Liver (tissue), 9 donors: ENCODE data around the gene C11orf87. TPM values are rescaled to one million over a fixed set of nuclear protein-coding genes. Genes with fewer than 3 reads are reported as not detected.

Source experiments
- DNase-seq: peaks from one replicate; pipeline ENCODE4 v3.0.0-alpha.2; 2017; ENCODE audit warnings: low spot score
- H3K27ac ChIP-seq, 2 donors: one replicate each; pipeline ENCODE4 v1.7.0; 2013; ENCODE audit warnings: inconsistent platforms in 2 of 2, low read length in 2 of 2, control low read depth in 1 of 2, low read depth in 1 of 2, mild to moderate bottlenecking in 1 of 2
- H3K27me3 ChIP-seq, 4 donors: one replicate each; pipeline versions ENCODE4 v1.6.1 to v1.7.0; 2013; ENCODE audit warnings: low read length in 3 of 4, inconsistent platforms in 1 of 4, mild to moderate bottlenecking in 1 of 4, moderate library complexity in 1 of 4; ENCODE audit not compliant: control insufficient read depth in 4 of 4, insufficient read depth in 4 of 4
- H3K36me3 ChIP-seq, 4 donors: one replicate each; pipeline versions ENCODE4 v1.6.1 to v1.7.0; 2013; ENCODE audit warnings: low read length in 3 of 4, mild to moderate bottlenecking in 3 of 4, low read depth in 1 of 4, moderate library complexity in 1 of 4; ENCODE audit not compliant: control insufficient read depth in 4 of 4, insufficient read depth in 3 of 4
- H3K4me1 ChIP-seq, 4 donors: one replicate each; pipeline versions ENCODE4 v1.6.1 to v1.7.0; 2013; ENCODE audit warnings: low read length in 3 of 4, mild to moderate bottlenecking in 3 of 4, moderate library complexity in 1 of 4; ENCODE audit not compliant: control insufficient read depth in 4 of 4, insufficient read depth in 4 of 4
- H3K4me3 ChIP-seq, 3 donors: one replicate each; pipeline versions ENCODE4 v1.6.1 to v1.7.0; 2013; ENCODE audit warnings: low read length in 3 of 3, control low read depth in 1 of 3, low read depth in 1 of 3, mild to moderate bottlenecking in 1 of 3
- H3K9ac ChIP-seq, 2 donors: one replicate each; pipeline ENCODE4 v1.7.0; 2013; ENCODE audit warnings: low read length in 2 of 2, mild to moderate bottlenecking in 2 of 2, moderate library complexity in 2 of 2, control low read depth in 1 of 2, low read depth in 1 of 2
- H3K9me3 ChIP-seq, 4 donors: one replicate each; pipeline versions ENCODE4 v1.6.1 to v1.7.0; 2013; ENCODE audit warnings: low read length in 3 of 4; ENCODE audit not compliant: control insufficient read depth in 4 of 4
- EGR1 ChIP-seq, 2 donors: IDR thresholded peaks; 2 replicates each; pipeline ENCODE4 v1.6.1; 2016 to 2018; ENCODE audit warnings: antibody characterized with exemption in 2 of 2, low read depth in 2 of 2
- FOXA1 ChIP-seq: IDR thresholded peaks from 2 replicates; pipeline ENCODE4 v1.6.1; 2016; ENCODE audit warnings: antibody characterized with exemption
- FOXA2 ChIP-seq: IDR thresholded peaks from 2 replicates; pipeline ENCODE4 v1.6.1; 2016; ENCODE audit warnings: antibody characterized with exemption
- HNF4A ChIP-seq, 2 donors: conservative IDR thresholded peaks; 2 replicates each; pipeline ENCODE4 v1.6.1; 2016; ENCODE audit warnings: antibody characterized with exemption in 2 of 2, mild to moderate bottlenecking in 2 of 2
- HNF4G ChIP-seq: IDR thresholded peaks from 2 replicates; pipeline ENCODE4 v1.6.1; 2016; ENCODE audit warnings: antibody characterized with exemption
- JUND ChIP-seq, 2 donors: IDR thresholded peaks; 2 replicates each; pipeline ENCODE4 v1.6.1; 2016; ENCODE audit warnings: antibody characterized with exemption in 2 of 2
- NR2F2 ChIP-seq: IDR thresholded peaks from 2 replicates; pipeline ENCODE4 v1.6.1; 2016; ENCODE audit warnings: antibody characterized with exemption
- RAD21 ChIP-seq, 2 donors: IDR thresholded peaks; 2 replicates each; pipeline ENCODE4 v1.6.1; 2016; ENCODE audit warnings: antibody characterized with exemption in 2 of 2, mild to moderate bottlenecking in 2 of 2
- RXRA ChIP-seq, 2 donors: IDR thresholded peaks; 2 replicates each; pipeline ENCODE4 v1.6.1; 2017 to 2018; ENCODE audit warnings: antibody characterized with exemption in 2 of 2, mild to moderate bottlenecking in 1 of 2
- SP1 ChIP-seq: IDR thresholded peaks from 2 replicates; pipeline ENCODE4 v1.6.1; 2018; ENCODE audit warnings: antibody characterized with exemption, mild to moderate bottlenecking
- TAF1 ChIP-seq: conservative IDR thresholded peaks from 2 replicates; pipeline ENCODE4 v1.6.1; 2016; ENCODE audit warnings: antibody characterized with exemption, mild to moderate bottlenecking
- YY1 ChIP-seq: IDR thresholded peaks from 2 replicates; pipeline ENCODE4 v1.6.1; 2016; ENCODE audit warnings: antibody characterized with exemption, mild to moderate bottlenecking
- WGBS: extraction: QIAGEN DNeasy Blood & Tissue Kit; methylation state at CpG from one replicate; pipeline ENCODE4 v1.1.7; 2013; 5-methylcytosine and 5-hydroxymethylcytosine counted together
- polyA plus RNA-seq, 2 donors: library from polyadenylated mRNA; stranded (reverse) in 1 of 2; unstranded in 1 of 2; fragments of 200-250 nt in 1 of 2; fragments of >200 nt in 1 of 2; fragmentation: Nextera tagmentation in 1 of 2; extraction: Ambion mirVana in 1 of 2; gene quantifications; one replicate each; pipeline versions ENCODE4 v1.2.1 to v1.2.3, GENCODE V29; 2013 to 2015
- total RNA-seq, 2 donors: library from RNA; depleted of rRNA; stranded (reverse); fragments of >200 nt; gene quantifications; one replicate each; pipeline ENCODE4 v1.2.3, GENCODE V29; 2014
- TF ChIP-seq, protein P1 (sequence below): IDR thresholded peaks from 2 replicates; pipeline ENCODE4 v1.6.1; 2016; ENCODE audit warnings: antibody characterized with exemption, mild to moderate bottlenecking
- TF ChIP-seq, protein P2 (sequence below): IDR thresholded peaks from 2 replicates; pipeline ENCODE4 v1.6.1; 2016; ENCODE audit warnings: antibody characterized with exemption
- donor health status: healthy.
- donor health status: healthy.
- donor health status: healthy.
- donor health status: healthy.
- donor health status: healthy.

Gene C11orf87
- total RNA-seq (not detected), polyA plus RNA-seq (not detected)

DNA sequence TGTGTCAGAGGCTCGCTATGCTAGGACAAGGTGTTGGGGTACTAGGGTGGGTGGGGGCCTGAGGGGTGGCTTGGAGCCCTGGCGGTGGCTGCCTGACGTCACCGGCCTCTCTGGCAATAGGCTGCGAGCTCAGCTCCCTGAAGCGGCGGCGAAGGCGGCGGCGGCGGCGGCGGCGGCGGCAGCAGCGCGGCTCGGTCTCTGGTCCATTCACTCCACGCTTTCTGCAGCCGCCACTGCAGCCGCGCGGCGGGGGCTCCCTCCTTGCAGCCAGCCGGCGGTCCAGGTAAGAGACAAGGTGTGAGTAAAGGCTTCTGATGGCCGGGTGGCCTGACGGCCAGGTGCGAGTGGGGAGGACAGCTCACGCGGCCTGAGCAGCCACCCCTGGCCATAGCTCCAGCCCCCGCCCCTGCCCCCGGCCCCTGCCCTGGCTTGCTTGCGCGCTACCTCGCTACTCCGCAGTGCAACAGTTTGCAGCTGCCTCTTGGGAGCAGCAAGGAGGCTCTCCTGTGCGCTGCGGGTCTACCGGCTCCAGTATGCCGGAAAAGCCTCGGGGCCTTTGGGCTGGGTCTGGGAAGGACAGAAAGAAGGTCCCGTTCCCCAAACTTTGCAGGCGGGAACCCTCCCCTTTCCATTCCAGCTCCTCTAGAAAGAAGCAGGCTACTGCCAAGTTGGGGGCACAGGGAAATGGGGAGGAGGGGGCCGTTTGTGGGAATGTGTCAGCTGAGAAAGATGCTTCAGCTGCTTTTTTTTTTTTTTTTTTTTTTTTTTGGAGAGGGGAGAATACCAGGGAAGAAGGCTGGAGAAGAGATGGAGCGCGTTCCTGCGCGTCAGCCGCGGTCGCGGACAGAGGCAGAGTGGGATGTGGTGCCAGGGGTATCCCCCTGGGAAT is at the start of gene C11orf87:
TSS of gene C11orf87 (plus strand) at position 210 of the 889 bp plus-strand sequence. CDS start 1,444 bp downstream, outside the sequence.
- Histone ChIP-seq H3K4me3 (no peak within 1 kb of the TSS), H3K9me3 (no peaks in the 10 kb centered on the region), H3K27me3 (peaks cover 0 to 6% (median 4%) of the 10 kb centered on the region in 4 donors), H3K27ac (no peak within 1 kb of the TSS), H3K9ac (no peak within 1 kb of the TSS), H3K36me3 (no peaks in the 10 kb centered on the region), H3K4me1 (peaks cover 0 to 2% (median 0%) of the 10 kb centered on the region in 4 donors)
- TF ChIP-seq RXRA (IDR thresholded peaks at IDR 0.05): no peak
- no peak for TF ChIP-seq SP1
- TF ChIP-seq HNF4G: no peak
- 8% methylated on average over 54 of the region's 54 CpGs for WGBS
- no peak for DNase-seq

DNA sequence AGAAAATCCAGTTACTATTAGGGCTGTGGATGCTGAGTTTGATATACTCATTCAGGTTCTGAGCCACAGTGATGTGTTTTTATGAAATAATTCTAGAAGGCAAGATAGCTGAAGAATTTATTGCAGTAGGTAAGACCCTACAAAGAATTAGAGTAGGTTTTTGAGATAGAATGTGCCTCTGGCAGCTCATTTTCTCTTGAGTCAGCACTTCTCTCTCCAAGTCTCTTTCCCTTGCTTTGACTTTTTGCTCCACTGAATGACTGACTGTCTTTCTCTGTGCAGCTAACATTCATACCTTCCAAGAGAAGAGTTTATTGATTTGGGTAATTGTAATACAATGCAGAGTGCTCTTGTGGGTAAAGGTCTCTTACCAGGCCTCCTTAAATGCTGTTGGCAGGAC is 48.0 kb upstream of the C11orf87 start:
- H3K27me3 ChIP-seq: no peaks in the 10 kb centered on the region
- DNase-seq: no peak

DNA sequence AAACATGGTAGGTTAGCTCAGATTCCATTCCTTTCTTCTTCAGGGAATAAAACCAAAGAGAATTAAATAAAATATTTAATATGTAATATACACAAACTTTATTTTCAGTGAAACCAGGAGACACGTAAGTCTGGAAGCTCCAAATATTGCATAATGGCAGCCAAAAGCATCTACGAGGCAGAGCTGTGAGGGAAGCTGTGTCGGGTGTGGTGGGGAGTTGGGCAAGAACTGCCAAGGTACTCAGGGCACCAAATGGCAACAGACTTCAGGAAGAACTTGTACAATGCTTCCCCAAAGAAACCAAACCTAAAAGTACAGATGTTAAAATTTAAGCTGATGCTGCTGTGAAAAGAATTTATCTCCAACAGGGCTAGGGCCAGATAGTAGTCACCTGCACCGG is 47.5 kb upstream of the C11orf87 start:
- DNase-seq: no peak
- Histone ChIP-seq H3K9me3 (peaks cover 0 to under 1% (median 0%) of the 10 kb centered on the region in 4 donors), H3K27me3 (no peaks in the 10 kb centered on the region), H3K4me1 (no peaks in the 10 kb centered on the region), H3K4me3 (no peak overlapping the region), H3K36me3 (no peaks in the 10 kb centered on the region), H3K9ac (no peak overlapping the region), H3K27ac (no peak overlapping the region)
- TF ChIP-seq NR2F2 (no peak), EGR1 (IDR thresholded peaks at IDR 0.05; ENCODE audit: low read depth in 2 of 2) (no peak), FOXA2 (no peak), YY1 (no peak), SP1 (no peak), FOXA1 (no peak), JUND (IDR thresholded peaks at IDR 0.05) (no peak), TAF1 (no peak), RAD21 (IDR thresholded peaks at IDR 0.05) (no peak), RXRA (IDR thresholded peaks at IDR 0.05) (no peak), HNF4G (no peak), HNF4A (conservative IDR thresholded peaks at IDR 0.05) (no peak)
- TF ChIP-seq, protein P1, sequence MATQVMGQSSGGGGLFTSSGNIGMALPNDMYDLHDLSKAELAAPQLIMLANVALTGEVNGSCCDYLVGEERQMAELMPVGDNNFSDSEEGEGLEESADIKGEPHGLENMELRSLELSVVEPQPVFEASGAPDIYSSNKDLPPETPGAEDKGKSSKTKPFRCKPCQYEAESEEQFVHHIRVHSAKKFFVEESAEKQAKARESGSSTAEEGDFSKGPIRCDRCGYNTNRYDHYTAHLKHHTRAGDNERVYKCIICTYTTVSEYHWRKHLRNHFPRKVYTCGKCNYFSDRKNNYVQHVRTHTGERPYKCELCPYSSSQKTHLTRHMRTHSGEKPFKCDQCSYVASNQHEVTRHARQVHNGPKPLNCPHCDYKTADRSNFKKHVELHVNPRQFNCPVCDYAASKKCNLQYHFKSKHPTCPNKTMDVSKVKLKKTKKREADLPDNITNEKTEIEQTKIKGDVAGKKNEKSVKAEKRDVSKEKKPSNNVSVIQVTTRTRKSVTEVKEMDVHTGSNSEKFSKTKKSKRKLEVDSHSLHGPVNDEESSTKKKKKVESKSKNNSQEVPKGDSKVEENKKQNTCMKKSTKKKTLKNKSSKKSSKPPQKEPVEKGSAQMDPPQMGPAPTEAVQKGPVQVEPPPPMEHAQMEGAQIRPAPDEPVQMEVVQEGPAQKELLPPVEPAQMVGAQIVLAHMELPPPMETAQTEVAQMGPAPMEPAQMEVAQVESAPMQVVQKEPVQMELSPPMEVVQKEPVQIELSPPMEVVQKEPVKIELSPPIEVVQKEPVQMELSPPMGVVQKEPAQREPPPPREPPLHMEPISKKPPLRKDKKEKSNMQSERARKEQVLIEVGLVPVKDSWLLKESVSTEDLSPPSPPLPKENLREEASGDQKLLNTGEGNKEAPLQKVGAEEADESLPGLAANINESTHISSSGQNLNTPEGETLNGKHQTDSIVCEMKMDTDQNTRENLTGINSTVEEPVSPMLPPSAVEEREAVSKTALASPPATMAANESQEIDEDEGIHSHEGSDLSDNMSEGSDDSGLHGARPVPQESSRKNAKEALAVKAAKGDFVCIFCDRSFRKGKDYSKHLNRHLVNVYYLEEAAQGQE: no peak
- TF ChIP-seq, protein P2, sequence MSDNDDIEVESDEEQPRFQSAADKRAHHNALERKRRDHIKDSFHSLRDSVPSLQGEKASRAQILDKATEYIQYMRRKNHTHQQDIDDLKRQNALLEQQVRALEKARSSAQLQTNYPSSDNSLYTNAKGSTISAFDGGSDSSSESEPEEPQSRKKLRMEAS: no peak
- 69% methylated on average over 4 of the region's 4 CpGs for WGBS

More for the DNA sequence above, 48.0 kb upstream of the C11orf87 start:
- Histone ChIP-seq H3K9ac (no peak overlapping the region), H3K4me1 (no peaks in the 10 kb centered on the region), H3K27ac (no peak overlapping the region), H3K4me3 (no peak overlapping the region), H3K9me3 (peaks cover 0 to 5% (median 0%) of the 10 kb centered on the region in 4 donors), H3K36me3 (no peaks in the 10 kb centered on the region)
- TF ChIP-seq HNF4A (conservative IDR thresholded peaks at IDR 0.05): no peak
- no peak for TF ChIP-seq TAF1
